ENCODE data around the gene N4BP2L2. TPM values are rescaled to one million over a fixed set of nuclear protein-coding genes. Genes with fewer than 3 reads are reported as not detected.

The N4BP2L2 gene
- total RNA-seq, 1 experiment from 2014 or later, result 61.4 TPM

GRCh38 chr13:32453981-32454380 is 84.6 kb downstream of the N4BP2L2 start:
- H2BK20ac ChIP-seq (ENCODE audit: low read depth, low read length, poor library complexity, severe bottlenecking), result no peak overlapping the region
- no peak overlapping the region for H2BK12ac ChIP-seq (ENCODE audit: insufficient read length, low read depth, low read length)
- Mint-ChIP-seq H3K9me3 (peaks cover 10 to 13% of the 10 kb centered on the region in 2 experiments), H3K4me1 (no peaks in the 10 kb centered on the region), H3K4me3 (no peak overlapping the region), H3K36me3 (ENCODE audit: insufficient read depth in 1 of 3, low read depth in 3 of 3) (peaks cover 1 to 15% (median 7%) of the 10 kb centered on the region in 3 experiments; a peak in 4 of 7 replicates), H3K27me3 (ENCODE audit: low read depth) (no peaks in the 10 kb centered on the region), H3K27ac (no peak overlapping the region; a peak in 1 of 7 replicates)
- H3K14ac ChIP-seq (ENCODE audit: insufficient read depth, low read length), result no peak overlapping the region
- H3K79me1 ChIP-seq (ENCODE audit: insufficient read depth, low read depth, low read length, poor library complexity, severe bottlenecking), result no peaks in the 10 kb centered on the region
- no peak overlapping the region for H4K91ac ChIP-seq (ENCODE audit: insufficient read length, low read depth, low read length)
- H3K4me1 ChIP-seq (ENCODE audit: insufficient read depth, low read length), result no peaks in the 10 kb centered on the region
- H3K9ac ChIP-seq (ENCODE audit: extremely low read depth, insufficient read length, low read length), result no peak overlapping the region
- no peak overlapping the region for H3K23ac ChIP-seq (ENCODE audit: insufficient read length, low read depth, low read length)
- H3K27ac ChIP-seq (ENCODE audit: insufficient read length, low read depth, low read length), result no peak overlapping the region
- no peaks in the 10 kb centered on the region for H3K9me3 ChIP-seq (ENCODE audit: control insufficient read depth, low read depth, low read length)
- no peak overlapping the region for H3K4me2 ChIP-seq (ENCODE audit: insufficient read depth, insufficient read length, low read length)
- H4K8ac ChIP-seq (replicated peaks; ENCODE audit: insufficient read length, low read depth, low read length), result no peak overlapping the region
- no peak overlapping the region for H2BK5ac ChIP-seq (ENCODE audit: insufficient read length, low read length)
- H3K79me2 ChIP-seq (ENCODE audit: insufficient read depth, low read length), result no peaks in the 10 kb centered on the region
- no peak overlapping the region for H3K4ac ChIP-seq (ENCODE audit: low read depth, low read length)
- no peak overlapping the region for H2BK15ac ChIP-seq (ENCODE audit: low read depth, low read length)
- no peak overlapping the region for H2AFZ ChIP-seq (ENCODE audit: low read length)
- H3K18ac ChIP-seq (ENCODE audit: insufficient read length, low read depth, low read length), result no peak overlapping the region
- TF ChIP-seq CTCF (conservative IDR thresholded peaks at IDR 0.05), result no peak
- no peak overlapping the region for H3T11ph ChIP-seq (ENCODE audit: low read length)
- H3K23me2 ChIP-seq (ENCODE audit: insufficient read length, low read depth, low read length, poor library complexity, severe bottlenecking), result no peaks in the 10 kb centered on the region
- no peak overlapping the region for H3K56ac ChIP-seq (ENCODE audit: insufficient read length, low read depth, low read length)
- DNase-seq, result no peak
- H3K27me3 ChIP-seq (ENCODE audit: insufficient read depth, low read length), result no peaks in the 10 kb centered on the region
- H4K20me1 ChIP-seq (ENCODE audit: control insufficient read depth, insufficient read depth, insufficient read length), result no peaks in the 10 kb centered on the region
- WGBS (ENCODE audit: extremely low coverage, insufficient read length, low lambda C conversion rate), result no CpG with 5 or more reads among the region's 1 CpG
- H4K5ac ChIP-seq (ENCODE audit: insufficient read length, low read depth, low read length), result no peak overlapping the region
- H2AK5ac ChIP-seq (ENCODE audit: insufficient read length, low read length), result no peak overlapping the region
- H2BK120ac ChIP-seq (ENCODE audit: low read depth, low read length, poor library complexity, severe bottlenecking), result no peak overlapping the region
